ENCODE results near the gene PSMD13. TPM values are rescaled to one million over a fixed set of nuclear protein-coding genes. Genes with fewer than 3 reads are reported as not detected.
"Not testable (repeated sequence)": the region's sequence is repeated elsewhere in the genome, so short reads cannot be mapped to it uniquely, and the experiment has no call there.

Gene PSMD13
- total RNA-seq, 2 experiments from 2014 or later: 130 to 131 TPM

GRCh38 chr11:280706-281485, 44.1 kb downstream of the PSMD13 start:
- peaks cover 66% of the 10 kb centered on the region for H3K36me3 Mint-ChIP-seq
- H3K9me3 Mint-ChIP-seq: peaks cover 9% of the 10 kb centered on the region
- H3K27ac Mint-ChIP-seq: peak overlapping the region; percentile 95
- H3K4me1 Mint-ChIP-seq: peaks cover 38% of the 10 kb centered on the region
- DNase-seq: peak; percentile 73
- H3K27me3 Mint-ChIP-seq: no peaks in the 10 kb centered on the region
- POLR2A ChIA-PET: interaction anchor here (0.6 to 16.3 kb wide), 19 partner anchors 9 to 136 kb away, joined by 3 to 336 read pairs (median 5); partner anchors contain the start of genes BET1L, IFITM1, IFITM2 and PGGHG
- H3K4me3 Mint-ChIP-seq: peak overlapping the region; percentile 89
- ATAC-seq (ENCODE audit: low read depth): peak; percentile 12

- H3K4me3 Mint-ChIP-seq: peak overlapping the region; percentile 89
- H3K9me3 Mint-ChIP-seq: peaks cover 5% of the 10 kb centered on the region
- ATAC-seq (ENCODE audit: low read depth): no peak
- peaks cover 59% of the 10 kb centered on the region for H3K36me3 Mint-ChIP-seq
- POLR2A ChIA-PET: interaction anchor here (0.6 to 16.3 kb wide), 17 partner anchors 8 to 82 kb away, joined by 3 to 336 read pairs (median 8); partner anchors contain the start of genes BET1L, IFITM1, IFITM2 and PGGHG
- H3K4me1 Mint-ChIP-seq: peaks cover 38% of the 10 kb centered on the region
- H3K27me3 Mint-ChIP-seq: no peaks in the 10 kb centered on the region
- H3K27ac Mint-ChIP-seq: peak overlapping the region; percentile 95
- DNase-seq: no peak
These were observed 44.8 kb downstream of the PSMD13 start for GRCh38 chr11:281486-282161.

- Mint-ChIP-seq H3K4me3 (peak overlapping the region; percentile 89), H3K9me3 (peaks cover 1% of the 10 kb centered on the region), H3K36me3 (peaks cover 55% of the 10 kb centered on the region), H3K27me3 (no peaks in the 10 kb centered on the region), H3K27ac (peak overlapping the region; percentile 95), H3K4me1 (peaks cover 41% of the 10 kb centered on the region)
- ATAC-seq (ENCODE audit: low read depth) (no peak), DNase-seq (peak; percentile 47)
- POLR2A ChIA-PET: interaction anchor here (0.8 to 16.3 kb wide), 15 partner anchors 8 to 75 kb away, joined by 3 to 336 read pairs (median 16); partner anchors contain the start of genes BET1L, IFITM1, IFITM2 and IFITM5
These were observed 45.4 kb downstream of the PSMD13 start for GRCh38 chr11:282171-282570.

GRCh38 chr11:282630-283360, 46.0 kb downstream of the PSMD13 start:
- Mint-ChIP-seq H3K9me3 (no peaks in the 10 kb centered on the region), H3K4me3 (peak overlapping the region; percentile 89), H3K36me3 (peaks cover 54% of the 10 kb centered on the region), H3K4me1 (peaks cover 39% of the 10 kb centered on the region), H3K27ac (peak overlapping the region; percentile 95), H3K27me3 (no peaks in the 10 kb centered on the region)
- ATAC-seq (ENCODE audit: low read depth) (no peak), DNase-seq (peak; percentile 51)
- POLR2A ChIA-PET: interaction anchor here (0.7 to 16.3 kb wide), 18 partner anchors 7 to 87 kb away, joined by 3 to 336 read pairs (median 6); partner anchors contain the start of genes BET1L, IFITM1, IFITM2 and IFITM5

- no peaks in the 10 kb centered on the region for H3K9me3 Mint-ChIP-seq
- H3K36me3 Mint-ChIP-seq: peaks cover 54% of the 10 kb centered on the region
- peak overlapping the region; percentile 89 for H3K4me3 Mint-ChIP-seq
- H3K27me3 Mint-ChIP-seq: no peaks in the 10 kb centered on the region
- DNase-seq (no peak), ATAC-seq (ENCODE audit: low read depth) (no peak)
- peak overlapping the region; percentile 95 for H3K27ac Mint-ChIP-seq
- peaks cover 33% of the 10 kb centered on the region for H3K4me1 Mint-ChIP-seq
- POLR2A ChIA-PET: interaction anchor here (0.7 to 16.3 kb wide), 16 partner anchors 4 to 86 kb away, joined by 3 to 336 read pairs (median 8); partner anchors contain the start of genes BET1L, IFITM1, IFITM2 and IFITM5
These were observed 46.8 kb downstream of the PSMD13 start for GRCh38 chr11:283405-284104.

GRCh38 chr11:284105-285020, 47.6 kb downstream of the PSMD13 start:
- H3K9me3 Mint-ChIP-seq: no peaks in the 10 kb centered on the region
- H3K27me3 Mint-ChIP-seq: no peaks in the 10 kb centered on the region
- peaks cover 30% of the 10 kb centered on the region for H3K4me1 Mint-ChIP-seq
- peaks cover 51% of the 10 kb centered on the region for H3K36me3 Mint-ChIP-seq
- no peak for ATAC-seq (ENCODE audit: low read depth)
- peak overlapping the region; percentile 89 for H3K4me3 Mint-ChIP-seq
- peak; percentile 43 for DNase-seq
- POLR2A ChIA-PET: interaction anchor here (0.9 to 16.3 kb wide), 14 partner anchors 5 to 77 kb away, joined by 3 to 336 read pairs (median 12); partner anchors contain the start of genes BET1L, IFITM1, IFITM2 and IFITM5
- H3K27ac Mint-ChIP-seq: peak overlapping the region; percentile 98

GRCh38 chr11:285021-285893, 48.5 kb downstream of the PSMD13 start:
- POLR2A ChIA-PET: interaction anchor here (1.1 to 16.3 kb wide), 11 partner anchors 5 to 78 kb away, joined by 3 to 336 read pairs (median 71); partner anchors contain the start of genes BET1L, IFITM1, IFITM5 and NLRP6
- H3K4me1 Mint-ChIP-seq: peaks cover 31% of the 10 kb centered on the region
- no peaks in the 10 kb centered on the region for H3K27me3 Mint-ChIP-seq
- DNase-seq (no peak), ATAC-seq (ENCODE audit: low read depth) (no peak)
- peak overlapping the region; percentile 59 for H3K4me3 Mint-ChIP-seq
- H3K9me3 Mint-ChIP-seq: no peaks in the 10 kb centered on the region
- H3K27ac Mint-ChIP-seq: peak overlapping the region; percentile 98
- H3K36me3 Mint-ChIP-seq: peaks cover 56% of the 10 kb centered on the region

- Mint-ChIP-seq H3K27ac (peak overlapping the region; percentile 98), H3K9me3 (no peaks in the 10 kb centered on the region), H3K4me1 (peaks cover 34% of the 10 kb centered on the region), H3K36me3 (peaks cover 59% of the 10 kb centered on the region), H3K4me3 (peak overlapping the region; percentile 90), H3K27me3 (no peaks in the 10 kb centered on the region)
- DNase-seq (no peak), ATAC-seq (ENCODE audit: low read depth) (no peak)
- POLR2A ChIA-PET: interaction anchor here (1.3 to 16.3 kb wide), 10 partner anchors 4 to 78 kb away, joined by 5 to 336 read pairs (median 57); partner anchors contain the start of genes BET1L, IFITM1, IFITM5 and NLRP6
These were observed 49.1 kb downstream of the PSMD13 start for GRCh38 chr11:285894-286220.

GRCh38 chr11:286977-287820, 50.4 kb downstream of the PSMD13 start:
- H3K27me3 Mint-ChIP-seq; ATAC-seq (ENCODE audit: low read depth); H3K9me3 Mint-ChIP-seq: not testable (repeated sequence)
- POLR2A ChIA-PET: interaction anchor here (0.6 to 16.3 kb wide), 23 partner anchors 7 to 219 kb away, joined by 3 to 336 read pairs (median 5); partner anchors contain the start of genes BET1L, IFITM1, IFITM2 and IFITM5
- peaks cover 38% of the 10 kb centered on the region for H3K4me1 Mint-ChIP-seq
- DNase-seq: peak; percentile 80
- H3K27ac Mint-ChIP-seq: peak overlapping the region; percentile 98
- H3K36me3 Mint-ChIP-seq: peaks cover 54% of the 10 kb centered on the region
- H3K4me3 Mint-ChIP-seq: peak overlapping the region; percentile 90

Data from activated naive CD8-positive, alpha-beta T cell treated with anti-CD3 and anti-CD28 coated beads, Interleukin-2, amount 10 ng/mL, durations not matched to agents 7 days and 5 days (primary cell).